KG1 (cell line): Measurements from ENCODE around the gene NDE1.

ENCODE experiments used
- DNase-seq: peaks from one replicate; lab custom pipeline; 2025; lab: John Stamatoyannopoulos, UW

The NDE1 gene

GRCh38 chr16:15770107-15770506 is 120.1 kb downstream of the NDE1 start:
- DNase-seq = no peak

DNA sequence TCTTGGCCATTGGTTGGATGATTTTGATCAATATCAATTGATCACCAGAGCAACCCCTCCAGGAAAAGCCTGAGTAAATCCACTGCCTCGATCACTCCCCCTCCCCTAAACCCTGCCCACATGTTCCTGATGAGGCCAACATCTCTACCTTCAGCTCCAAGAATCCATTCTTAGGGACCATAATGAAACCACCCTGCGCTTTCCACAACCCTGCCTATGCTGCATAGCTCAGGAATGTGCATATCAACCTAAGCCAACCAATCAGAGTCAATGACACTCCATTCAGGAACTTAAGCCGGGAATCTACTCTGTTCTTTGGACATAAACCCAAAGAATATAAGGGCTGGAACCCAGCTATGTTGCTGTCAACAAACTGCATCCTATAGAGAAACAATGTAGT is 120.5 kb downstream of the NDE1 start:
- no peak for DNase-seq

DNA sequence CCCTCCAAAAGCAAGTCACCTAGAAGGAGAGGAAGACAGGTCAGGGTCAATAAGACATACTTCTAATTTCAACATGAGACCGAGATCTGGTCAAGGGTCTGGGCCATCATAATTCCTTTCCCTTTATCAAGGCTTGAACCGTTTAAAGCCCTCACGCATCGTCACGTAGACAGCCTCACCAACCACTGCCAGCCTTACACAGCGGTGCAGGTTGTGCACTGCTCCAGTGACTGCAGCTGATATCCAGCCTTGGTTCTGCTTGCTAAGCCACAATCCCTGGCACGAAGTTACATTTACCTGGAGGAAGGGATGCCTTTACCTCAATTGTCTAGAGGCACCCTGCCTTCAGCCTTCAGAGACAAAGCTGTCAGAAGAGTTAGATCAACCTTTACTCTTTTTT is 121.6 kb downstream of the NDE1 start:
- no peak for DNase-seq

DNA sequence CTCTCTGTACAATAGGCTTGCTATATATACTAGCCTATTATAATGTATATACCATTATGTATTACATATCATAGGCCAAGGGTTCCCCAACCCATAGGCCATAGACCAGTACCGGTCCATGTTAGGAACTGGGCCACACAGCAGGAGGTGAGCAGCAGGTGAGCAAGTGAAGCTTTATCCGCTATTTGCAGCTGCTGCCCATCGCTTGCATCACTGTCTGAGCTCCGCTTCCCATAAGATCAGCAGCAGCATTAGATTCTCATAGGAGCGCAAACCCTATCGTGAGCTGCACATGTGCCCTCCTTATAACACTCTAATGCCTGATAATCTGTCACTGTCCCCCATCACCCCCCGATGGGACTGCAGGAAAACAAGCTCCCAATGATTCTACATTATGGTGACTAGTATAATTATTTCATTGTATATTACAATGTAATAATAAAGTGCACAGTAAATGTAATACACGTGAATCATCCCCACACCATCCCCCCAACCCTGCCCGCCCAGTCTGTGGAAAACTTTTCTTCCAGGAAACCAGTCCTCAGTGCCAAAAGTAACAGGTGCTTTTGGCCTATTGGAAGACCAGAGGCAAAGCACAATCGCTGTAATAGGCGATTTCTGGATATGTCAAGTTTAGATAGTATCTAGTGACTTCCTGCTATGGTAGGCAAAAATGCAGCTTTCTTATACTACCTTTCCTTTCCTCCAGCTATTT is 122.7 kb downstream of the NDE1 start:
- no peak for DNase-seq

DNA sequence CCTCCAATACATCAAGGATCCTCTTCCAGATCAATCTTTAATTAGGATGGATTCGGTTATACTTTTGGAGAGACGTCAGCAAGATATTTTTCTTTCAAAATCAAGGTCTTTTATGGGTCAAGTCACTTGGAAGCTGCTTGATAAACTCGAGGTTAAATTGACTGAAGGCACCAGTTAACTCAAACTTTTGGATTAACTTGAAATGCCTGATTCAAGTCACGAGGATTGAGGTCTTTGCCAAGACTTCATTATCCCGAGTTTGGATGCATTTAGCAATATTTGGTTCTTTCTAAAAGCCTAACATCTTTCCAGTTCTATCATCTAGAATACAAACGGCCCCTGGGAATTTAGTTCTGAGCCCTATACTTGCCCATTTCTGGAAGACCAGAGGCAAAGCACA is 123.9 kb downstream of the NDE1 start:
- DNase-seq = no peak

DNA sequence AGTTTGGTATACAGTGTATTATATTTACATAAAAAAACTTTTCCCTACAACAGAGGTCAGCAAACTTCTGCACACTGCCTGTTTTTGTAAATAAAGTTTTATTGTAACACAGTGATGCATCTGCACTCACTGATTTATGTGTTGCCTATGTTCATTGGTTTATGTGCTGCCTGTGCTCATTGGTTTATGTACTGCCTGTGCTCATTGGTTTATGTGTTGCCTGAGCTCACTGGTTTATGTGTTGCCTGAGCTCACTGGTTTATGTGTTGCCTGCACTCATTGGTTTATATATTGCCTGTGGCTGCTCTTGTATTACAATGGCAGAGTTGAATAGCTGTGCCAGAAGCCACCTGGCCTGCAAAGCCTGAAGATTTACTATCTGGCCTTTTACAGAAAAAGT is 125.2 kb downstream of the NDE1 start:
- DNase-seq = no peak

DNA sequence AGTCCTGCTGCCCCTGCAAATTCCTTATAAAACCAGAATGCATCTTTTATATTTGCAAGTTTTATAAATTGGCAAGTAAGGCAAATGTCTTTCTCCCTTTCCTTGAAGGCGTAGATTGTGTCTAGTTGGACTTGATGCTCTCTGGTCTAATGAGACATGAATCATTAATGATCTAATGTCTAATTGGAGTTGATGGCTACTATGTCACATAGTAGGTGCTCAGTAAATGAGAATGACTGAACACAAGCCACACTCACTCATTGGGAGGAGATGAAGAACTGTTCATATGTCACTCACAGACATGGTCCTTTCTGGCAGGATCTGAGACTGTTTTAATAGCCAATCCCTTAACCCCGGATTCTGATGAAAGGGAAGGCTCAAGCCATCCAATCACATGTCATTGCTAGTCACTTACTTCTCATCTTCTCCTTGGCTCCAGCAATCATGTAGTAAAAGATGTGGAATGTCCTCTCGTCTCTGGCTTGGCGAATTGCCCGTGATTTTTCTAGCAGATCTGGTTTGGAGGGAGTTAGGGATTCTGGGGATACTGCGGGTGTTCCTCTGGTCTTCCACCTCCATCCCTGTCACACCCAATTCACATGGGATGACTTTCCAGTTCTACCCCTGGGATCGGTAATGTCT is 125.7 kb downstream of the NDE1 start:
- no peak for DNase-seq
